IMR-90 (cell line): ENCODE results near the gene MUCL1. TPM values are rescaled to one million over a fixed set of nuclear protein-coding genes. Genes with fewer than 3 reads are reported as not detected.

ENCODE experiments used
- ATAC-seq: fragments of 200-7000 bp; cut with Tn5 transposase; 2 replicates; pipeline ENCODE4 v1.9.1; 2020; ENCODE audit warnings: low read depth, mild to moderate bottlenecking, moderate library complexity
- BruUV-seq: library from RNA; stranded (reverse); fragments of 400-500 nt; replicated peaks from 2 replicates; lab custom pipeline; 2021; lab: Mats Ljungman, UMichigan
- CTCF ChIA-PET: fragments of 300-600 bp; formaldehyde crosslinking; extraction: SDS; loops from one replicate; lab custom pipeline; 2021; ENCODE audit warnings: antibody characterized with exemption; lab: Yijun Ruan, JAX
- POLR2A ChIA-PET: fragments of 300-600 bp; sonication (Branson Sonifier 250); formaldehyde crosslinking; loops from one replicate; lab custom pipeline; 2022; ENCODE audit warnings: antibody characterized with exemption; ENCODE audit not compliant: unreplicated experiment; lab: Charles Lee
- DNase-seq: peaks from one replicate; pipeline ENCODE4 v3.0.0; 2013
- H2AFZ ChIP-seq: replicated peaks from 2 replicates; pipeline ENCODE3; 2013; ENCODE audit warnings: low read length, mild to moderate bottlenecking; ENCODE audit not compliant: poor library complexity
- H2AK5ac ChIP-seq: 2 replicates; pipeline ENCODE4 v1.6.1; 2013; ENCODE audit warnings: low read depth, low read length, inconsistent platforms
- H2AK9ac ChIP-seq: replicated peaks from 2 replicates; pipeline ENCODE3; 2013; ENCODE audit warnings: mild to moderate bottlenecking, low read depth, low read length, moderate library complexity; ENCODE audit not compliant: poor library complexity
- H2BK120ac ChIP-seq: 2 replicates; pipeline ENCODE4 v1.6.1; 2013; ENCODE audit warnings: low read depth, low read length, inconsistent platforms
- H2BK15ac ChIP-seq: 3 replicates; pipeline ENCODE4 v1.6.1; 2013; ENCODE audit warnings: low read depth, low read length, inconsistent platforms
- H2BK20ac ChIP-seq: 2 replicates; pipeline ENCODE4 v1.6.1; 2013; ENCODE audit warnings: low read depth, mild to moderate bottlenecking, inconsistent platforms, low read length, moderate library complexity
- H2BK5ac ChIP-seq: 2 replicates; pipeline ENCODE4 v1.6.1; 2013; ENCODE audit warnings: mild to moderate bottlenecking, low read depth, low read length, inconsistent platforms; ENCODE audit not compliant: poor library complexity, severe bottlenecking
- H3K14ac ChIP-seq: replicated peaks from 2 replicates; pipeline ENCODE4 v1.6.1; 2013; ENCODE audit warnings: low read depth, low read length, inconsistent platforms
- H3K18ac ChIP-seq: 2 replicates; pipeline ENCODE4 v1.6.1; 2013; ENCODE audit warnings: low read depth, low read length, control low read depth
- H3K23ac ChIP-seq: 2 replicates; pipeline ENCODE4 v1.6.1; 2013; ENCODE audit warnings: low read depth, low read length, inconsistent platforms
- H3K27ac ChIP-seq: 2 replicates; pipeline ENCODE4 v1.5.1; 2013; ENCODE audit warnings: mild to moderate bottlenecking, control low read depth, low read length; ENCODE audit not compliant: insufficient read depth
- H3K27me3 ChIP-seq: 2 replicates; pipeline ENCODE4 v1.6.1; 2013; ENCODE audit warnings: low read length; ENCODE audit not compliant: control insufficient read depth, insufficient read depth
- H3K36me3 ChIP-seq: 2 replicates; pipeline ENCODE4 v1.6.1; 2013; ENCODE audit warnings: low read length, mixed read lengths; ENCODE audit not compliant: control insufficient read depth, insufficient read depth
- H3K4ac ChIP-seq: 2 replicates; pipeline ENCODE4 v1.6.1; 2013; ENCODE audit warnings: low read depth, low read length, inconsistent platforms
- H3K4me1 ChIP-seq: 2 replicates; pipeline ENCODE4 v1.6.1; 2013; ENCODE audit warnings: low read length, mixed read lengths; ENCODE audit not compliant: control insufficient read depth, insufficient read depth
- H3K4me2 ChIP-seq: 2 replicates; pipeline ENCODE4 v1.6.1; 2013; ENCODE audit warnings: low read depth, mild to moderate bottlenecking, control low read depth, low read length, moderate library complexity
- H3K4me3 ChIP-seq: 2 replicates; pipeline ENCODE4 v1.5.1; 2013; ENCODE audit warnings: low read depth, mild to moderate bottlenecking, control low read depth, low read length, moderate library complexity; ENCODE audit not compliant: insufficient read depth
- H3K56ac ChIP-seq: 2 replicates; pipeline ENCODE4 v1.6.1; 2013; ENCODE audit warnings: low read length, inconsistent platforms; ENCODE audit not compliant: insufficient read depth; ENCODE audit errors: extremely low read depth
- H3K79me1 ChIP-seq, 2 experiments: 2 replicates each; pipeline ENCODE4 v1.6.1; 2013; ENCODE audit warnings: low read length in 2 of 2, inconsistent platforms in 1 of 2, low read depth in 1 of 2
- H3K9ac ChIP-seq: 2 replicates; pipeline ENCODE4 v1.6.1; 2013; ENCODE audit warnings: low read depth, low read length, control low read depth
- H3K9me1 ChIP-seq: 2 replicates; pipeline ENCODE4 v1.6.1; 2013; ENCODE audit warnings: low read length, inconsistent platforms; ENCODE audit not compliant: insufficient read depth
- H3K9me3 ChIP-seq: 2 replicates; pipeline ENCODE4 v1.6.1; 2013; ENCODE audit warnings: low read length; ENCODE audit not compliant: control insufficient read depth, insufficient read depth
- H4K20me1 ChIP-seq: 2 replicates; pipeline ENCODE4 v1.6.1; 2013; ENCODE audit warnings: low read length, inconsistent platforms; ENCODE audit not compliant: insufficient read depth
- H4K5ac ChIP-seq: 2 replicates; pipeline ENCODE4 v1.6.1; 2013; ENCODE audit warnings: mild to moderate bottlenecking, low read depth, low read length, control low read depth
- H4K8ac ChIP-seq, 2 experiments: 2 replicates each; pipeline ENCODE4 v1.6.1; 2013; ENCODE audit warnings: low read depth in 2 of 2, low read length in 2 of 2, control low read depth in 1 of 2, inconsistent platforms in 1 of 2
- H4K91ac ChIP-seq: 2 replicates; pipeline ENCODE4 v1.6.1; 2013; ENCODE audit warnings: low read depth, low read length, inconsistent platforms; ENCODE audit not compliant: insufficient read depth
- BHLHE40 ChIP-seq: fragments of 150-350 bp; IDR thresholded peaks from 2 replicates; pipeline ENCODE4 v1.6.1; 2016; ENCODE audit warnings: mild to moderate bottlenecking, low read depth, low read length
- CEBPB ChIP-seq: IDR thresholded peaks from 2 replicates; pipeline ENCODE4 v1.6.1; 2012; ENCODE audit warnings: low read depth, low read length, improper control_type of control experiment
- CHD1 ChIP-seq: IDR thresholded peaks from 2 replicates; pipeline ENCODE4 v1.6.1; 2012; ENCODE audit warnings: low read depth, low read length, improper control_type of control experiment
- ELK1 ChIP-seq: fragments of 150-350 bp; IDR thresholded peaks from 2 replicates; pipeline ENCODE4 v1.6.1; 2016; ENCODE audit warnings: low read depth, mild to moderate bottlenecking, low read length, moderate library complexity, borderline replicate concordance
- FOS ChIP-seq: fragments of 150-350 bp; IDR thresholded peaks from 2 replicates; pipeline ENCODE4 v1.6.1; 2016; ENCODE audit warnings: low read depth, low read length
- MAFK ChIP-seq: IDR thresholded peaks from 2 replicates; pipeline ENCODE4 v1.6.1; 2012; ENCODE audit warnings: low read depth, low read length, improper control_type of control experiment
- MXI1 ChIP-seq: IDR thresholded peaks from 2 replicates; pipeline ENCODE4 v1.6.1; 2012; ENCODE audit warnings: low read depth, mild to moderate bottlenecking, low read length, moderate library complexity, borderline replicate concordance
- NFE2L2 ChIP-seq: fragments of 150-350 bp; IDR thresholded peaks from 2 replicates; pipeline ENCODE4 v1.6.1; 2016; ENCODE audit warnings: low read depth, mild to moderate bottlenecking, low read length
- POLR2A ChIP-seq: IDR thresholded peaks from 2 replicates; pipeline ENCODE4 v1.6.1; 2012; ENCODE audit warnings: mild to moderate bottlenecking, low read depth, low read length
- RCOR1 ChIP-seq: IDR thresholded peaks from 2 replicates; pipeline ENCODE4 v1.6.1; 2012; ENCODE audit warnings: mild to moderate bottlenecking, low read length, improper control_type of control experiment; ENCODE audit not compliant: insufficient replicate concordance
- RFX5 ChIP-seq: IDR thresholded peaks from 2 replicates; pipeline ENCODE4 v1.8.0; 2012; ENCODE audit warnings: low read depth, mild to moderate bottlenecking, low read length, moderate library complexity
- SMC3 ChIP-seq: fragments of 150-350 bp; IDR thresholded peaks from 2 replicates; pipeline ENCODE4 v1.6.1; 2016; ENCODE audit warnings: low read depth, mild to moderate bottlenecking, antibody characterized with exemption, low read length, moderate library complexity
- USF2 ChIP-seq: fragments of 150-350 bp; IDR thresholded peaks from 2 replicates; pipeline ENCODE4 v1.6.1; 2017; ENCODE audit warnings: mild to moderate bottlenecking, antibody characterized with exemption, low read length, low read depth
- WGBS, 2 experiments: methylation state at CpG; one replicate each; pipeline versions ENCODE4 v1.1.5 to v1.1.7; 2013; ENCODE audit warnings: missing lambda C conversion rate in 2 of 2; ENCODE audit not compliant: insufficient read length in 1 of 2; ENCODE audit errors: extremely low coverage in 2 of 2; 5-methylcytosine and 5-hydroxymethylcytosine counted together
- dilution Hi-C: fragments of 300-500 bp; cut with HindIII; formaldehyde crosslinking; loops from one replicate; pipeline ENCODE4 v1.14.3; 2018; ENCODE audit warnings: low sequenced_read_pairs; ENCODE audit not compliant: unreplicated experiment
- in situ Hi-C: fragments of 300-500 bp; cut with MboI; formaldehyde crosslinking; loops from 3 replicates; pipeline ENCODE4 v1.14.3; 2019; ENCODE audit warnings: low sequenced_read_pairs, inconsistent platforms, mixed read lengths
- intact Hi-C: fragments of 100-400 bp; cut with micrococcal nuclease; formaldehyde crosslinking; loops from 2 replicates; pipeline ENCODE4 v1.10.0; 2022
- polyA plus RNA-seq, 3 experiments: library from polyadenylated mRNA; depleted of rRNA; stranded (reverse); fragments of >200 nt; gene quantifications; 2 replicates each; pipeline ENCODE4 v1.2.3, GENCODE V29; 2012; ENCODE audit warnings: low replicate concordance in 1 of 3
- total RNA-seq: library from RNA; depleted of rRNA; stranded (reverse); fragments of >200 nt; gene quantifications from 2 replicates; pipeline ENCODE4 v1.2.3, GENCODE V29; 2012
- TF ChIP-seq, protein P1 (sequence below): conservative IDR thresholded peaks from 2 replicates; pipeline ENCODE4 v1.5.1; 2012; ENCODE audit warnings: mild to moderate bottlenecking, low read depth, low read length, improper control_type of control experiment

The MUCL1 gene
- total and polyA plus RNA-seq, 2 of the 4 experiments (the other 2 are of a cell fraction): not detected

DNA sequence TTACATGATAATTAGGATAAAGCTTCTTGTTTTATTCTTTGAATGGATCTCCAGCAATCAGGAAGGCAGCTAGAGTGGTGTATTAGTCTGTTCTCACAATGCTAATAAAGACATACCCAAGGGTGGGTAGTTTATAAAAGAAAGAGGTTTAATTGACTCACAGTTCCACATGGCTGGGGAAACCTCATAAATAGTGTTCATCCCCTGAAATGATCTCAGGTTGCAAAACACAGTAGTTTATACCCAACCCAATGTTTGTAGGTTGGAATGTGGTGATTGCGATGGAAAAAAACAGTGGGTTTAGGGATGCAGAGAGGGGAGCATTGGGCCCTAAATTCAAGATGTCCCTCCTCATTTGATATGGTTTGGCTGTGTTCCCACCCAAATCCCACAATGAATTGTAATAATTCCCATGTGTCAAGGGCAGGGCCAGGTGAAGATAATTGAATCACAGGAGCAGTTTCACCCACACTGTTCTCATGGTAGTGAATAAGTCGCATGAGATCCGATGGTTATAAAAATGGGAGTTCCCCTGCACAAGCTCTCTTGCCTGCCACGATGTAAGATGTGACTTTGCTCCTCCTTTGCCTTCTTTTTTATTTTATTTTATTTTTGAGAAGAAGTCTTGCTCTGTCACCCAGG is 11.5 kb downstream of the MUCL1 start:
- Histone ChIP-seq H3K14ac (no peak overlapping the region), H2BK15ac (no peak overlapping the region), H2AK9ac (no peak overlapping the region), H2BK20ac (no peak overlapping the region), H3K4ac (no peak overlapping the region), H2BK120ac (no peak overlapping the region), H3K36me3 (no peaks in the 10 kb centered on the region), H3K18ac (no peak overlapping the region), H4K5ac (no peak overlapping the region), H3K4me3 (no peak overlapping the region), H3K27ac (no peak overlapping the region), H3K79me1 (no peaks in the 10 kb centered on the region), H3K9ac (no peak overlapping the region), H2BK5ac (no peak overlapping the region), H2AFZ (no peak overlapping the region), H4K20me1 (no peaks in the 10 kb centered on the region), H3K56ac (no peak overlapping the region), H4K91ac (no peak overlapping the region), H4K8ac (no peak overlapping the region), H2AK5ac (no peak overlapping the region), H3K4me2 (no peak overlapping the region), H3K9me3 (no peaks in the 10 kb centered on the region), H3K9me1 (no peaks in the 10 kb centered on the region), H3K4me1 (no peaks in the 10 kb centered on the region), H3K23ac (no peak overlapping the region), H3K27me3 (no peaks in the 10 kb centered on the region)
- dilution Hi-C loops (no loop called here), intact Hi-C loops (no loop called here), in situ Hi-C loops (no loop called here)
- ATAC-seq (no peak), DNase-seq (no peak)
- ChIA-PET CTCF (no interaction called here), POLR2A (no interaction called here)
- TF ChIP-seq, protein P1, sequence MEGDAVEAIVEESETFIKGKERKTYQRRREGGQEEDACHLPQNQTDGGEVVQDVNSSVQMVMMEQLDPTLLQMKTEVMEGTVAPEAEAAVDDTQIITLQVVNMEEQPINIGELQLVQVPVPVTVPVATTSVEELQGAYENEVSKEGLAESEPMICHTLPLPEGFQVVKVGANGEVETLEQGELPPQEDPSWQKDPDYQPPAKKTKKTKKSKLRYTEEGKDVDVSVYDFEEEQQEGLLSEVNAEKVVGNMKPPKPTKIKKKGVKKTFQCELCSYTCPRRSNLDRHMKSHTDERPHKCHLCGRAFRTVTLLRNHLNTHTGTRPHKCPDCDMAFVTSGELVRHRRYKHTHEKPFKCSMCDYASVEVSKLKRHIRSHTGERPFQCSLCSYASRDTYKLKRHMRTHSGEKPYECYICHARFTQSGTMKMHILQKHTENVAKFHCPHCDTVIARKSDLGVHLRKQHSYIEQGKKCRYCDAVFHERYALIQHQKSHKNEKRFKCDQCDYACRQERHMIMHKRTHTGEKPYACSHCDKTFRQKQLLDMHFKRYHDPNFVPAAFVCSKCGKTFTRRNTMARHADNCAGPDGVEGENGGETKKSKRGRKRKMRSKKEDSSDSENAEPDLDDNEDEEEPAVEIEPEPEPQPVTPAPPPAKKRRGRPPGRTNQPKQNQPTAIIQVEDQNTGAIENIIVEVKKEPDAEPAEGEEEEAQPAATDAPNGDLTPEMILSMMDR: no peak
- TF ChIP-seq CEBPB (no peak), BHLHE40 (no peak), ELK1 (no peak), MXI1 (no peak), SMC3 (no peak), RCOR1 (no peak), FOS (no peak), MAFK (no peak), CHD1 (no peak), POLR2A (no peak), RFX5 (no peak), USF2 (no peak), NFE2L2 (no peak)
- WGBS, 2 experiments: no CpG with 5 or more reads among the region's 4 CpGs
- no TSS peak for BruUV-seq
